Nucleus accumbens (tissue), 56 donors: ENCODE measurements around the gene ARID3A.

Experiments
- DNase-seq, 56 donors: peaks; one replicate each; lab custom pipeline; 2025; lab: John Stamatoyannopoulos, UW

ARID3A gene

DNA sequence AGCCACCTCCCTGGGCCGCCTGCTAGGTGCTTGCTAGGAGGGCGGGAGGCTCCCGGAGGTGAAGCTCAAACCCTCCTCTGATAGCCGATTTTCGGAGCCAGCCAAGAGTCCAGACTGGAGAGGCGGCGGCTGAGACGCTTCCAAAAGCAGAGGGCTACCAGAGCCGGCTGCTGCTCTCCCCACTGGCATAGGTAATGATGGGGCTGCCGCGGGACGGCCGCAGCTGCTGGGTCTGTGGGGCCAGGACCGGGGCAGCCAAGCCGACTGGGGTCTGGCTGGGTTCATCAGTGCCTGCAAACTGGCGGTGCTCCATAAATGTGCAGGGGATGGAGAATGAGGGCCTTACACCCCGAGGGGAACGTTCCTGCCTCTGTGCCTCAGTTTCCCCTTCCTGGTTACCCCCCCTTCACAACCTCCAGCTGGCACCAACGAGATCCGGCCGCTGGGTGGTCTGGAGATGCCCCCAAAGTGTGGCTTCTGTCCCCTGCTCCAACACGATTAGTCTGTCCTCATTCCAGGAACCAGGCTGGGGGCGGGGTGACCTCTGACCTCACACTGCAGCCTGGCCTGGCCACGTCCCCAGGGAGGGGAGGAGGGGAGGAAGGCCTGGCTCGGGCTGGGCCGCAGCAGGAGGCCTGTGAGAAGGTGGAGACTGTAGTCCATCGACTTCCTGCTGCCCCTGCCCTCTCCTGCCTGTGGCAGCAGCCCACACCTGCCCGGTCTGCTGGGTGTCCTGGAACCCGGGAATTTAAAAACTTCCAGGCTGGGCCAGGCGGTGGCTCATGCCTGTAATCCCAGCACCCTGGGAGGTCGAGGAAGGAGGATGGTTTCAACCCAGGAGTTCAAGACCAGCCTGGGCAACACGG is 54.5 kb downstream of the ARID3A start:
- no peak for DNase-seq

DNA sequence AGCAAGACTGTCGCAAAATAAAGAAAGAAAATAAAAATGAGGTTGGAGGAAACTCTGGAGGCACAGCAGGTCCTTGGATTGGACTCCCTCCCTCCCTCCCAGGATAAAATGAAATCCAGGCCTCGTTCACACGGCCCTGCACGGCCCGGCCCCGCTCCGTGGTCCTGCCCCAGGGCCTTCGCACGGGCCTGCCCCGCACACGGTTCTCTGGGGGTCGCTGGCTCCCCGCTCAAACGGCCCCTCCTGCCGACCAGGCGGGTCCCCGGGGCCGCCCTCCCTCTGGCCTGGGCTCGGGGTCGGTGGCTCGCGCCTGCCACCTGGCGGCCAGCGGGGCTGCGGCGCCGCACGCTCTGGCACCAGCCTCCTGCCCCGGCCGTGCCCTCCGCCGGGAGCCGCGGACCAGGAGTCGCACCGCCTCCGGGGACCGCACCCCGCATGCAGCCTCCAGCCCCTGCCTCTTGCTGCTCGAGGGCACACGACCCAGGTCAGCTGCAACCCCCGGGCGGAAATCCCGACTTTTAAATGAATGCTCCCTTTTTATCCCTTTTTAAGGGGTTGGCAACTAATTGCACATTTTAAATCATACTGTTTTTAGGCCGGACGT is 56.8 kb downstream of the ARID3A start:
- DNase-seq = peak in 49 of 56 donors; percentile 10 to 80 (median 52)

DNA sequence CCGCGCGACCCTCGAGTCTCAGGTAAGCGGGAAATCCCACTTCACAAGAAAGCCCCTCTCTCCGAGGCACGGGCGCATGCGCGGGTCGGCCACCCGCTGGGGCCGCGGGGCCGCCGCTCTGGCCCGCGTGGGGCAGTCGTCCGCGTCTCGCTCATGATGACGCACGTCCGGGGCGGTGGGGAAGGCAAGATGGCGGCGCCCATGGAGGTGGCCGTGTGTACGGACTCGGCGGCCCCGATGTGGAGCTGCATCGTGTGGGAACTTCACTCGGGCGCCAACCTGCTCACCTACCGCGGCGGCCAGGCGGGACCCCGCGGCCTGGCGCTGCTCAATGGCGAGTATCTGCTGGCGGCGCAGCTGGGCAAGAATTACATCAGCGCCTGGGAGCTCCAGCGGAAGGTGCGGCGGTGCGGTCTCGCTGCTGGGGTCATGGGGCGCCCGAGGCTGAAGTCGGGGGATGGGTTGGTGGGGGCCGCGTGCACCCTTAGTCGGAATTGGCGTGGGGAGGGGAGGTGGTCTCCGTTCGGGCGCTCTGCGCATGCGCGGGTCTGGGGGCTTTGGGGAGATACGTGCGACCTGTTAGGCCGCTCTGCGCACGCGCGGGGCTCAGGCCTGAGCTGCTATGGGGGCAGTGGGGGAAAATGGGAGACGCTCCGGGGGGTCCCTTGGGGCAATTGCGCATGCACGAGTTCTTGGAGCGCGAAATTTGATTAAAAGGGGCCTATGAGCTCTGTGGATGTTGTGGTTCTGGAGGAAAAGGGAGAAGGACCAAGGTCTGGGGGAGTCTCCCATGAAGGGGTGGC is 58.5 kb downstream of the ARID3A start, which contains the start of gene WDR18:
TSS of gene WDR18 (plus strand) at position 181 of the 803 bp plus-strand sequence. CDS start at position 190, 9 bp downstream.
- DNase-seq = peak in 55 of 56 donors; percentile 45 to 96 (median 89)

DNA sequence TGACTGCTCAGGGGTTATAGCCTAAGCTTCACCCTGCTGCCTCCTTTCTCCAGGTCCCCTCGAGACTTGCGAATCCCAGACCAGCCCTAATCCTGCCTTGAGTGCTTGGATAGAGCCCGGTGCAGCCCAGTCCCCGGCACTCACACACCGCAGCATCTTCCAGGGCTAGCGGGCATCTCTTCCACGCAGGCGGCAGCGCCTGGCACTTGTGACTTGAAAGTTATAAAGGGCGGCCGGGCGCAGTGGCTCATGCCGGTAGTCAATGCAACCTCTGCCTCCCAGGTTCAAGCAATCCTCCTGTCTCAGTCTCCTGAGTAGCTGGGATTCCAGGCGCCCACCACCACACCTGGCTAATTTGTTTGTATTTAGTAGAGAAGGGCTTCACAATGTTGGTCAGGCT is 60.2 kb downstream of the ARID3A start:
- DNase-seq = no peak

DNA sequence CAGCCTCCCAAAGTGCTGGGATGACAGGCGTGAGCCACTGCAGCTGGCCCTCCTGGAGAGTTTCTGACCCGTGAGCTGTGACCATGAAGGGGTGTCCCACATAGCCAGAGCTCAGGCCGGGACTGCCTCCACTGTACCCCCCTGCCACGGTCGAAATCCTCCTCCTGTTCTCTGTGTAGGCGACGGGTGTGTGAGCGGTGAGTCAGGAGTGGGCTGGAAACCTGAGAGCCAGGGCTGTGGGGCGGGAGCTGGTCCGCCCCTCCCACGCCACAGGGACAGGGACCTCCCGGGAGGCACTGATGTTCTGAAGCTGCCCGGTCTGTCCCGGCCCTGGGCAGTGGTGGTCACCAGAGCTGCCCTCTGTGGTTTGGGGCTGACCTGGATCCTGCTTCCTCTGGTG is 62.2 kb downstream of the ARID3A start:
- DNase-seq = no peak

DNA sequence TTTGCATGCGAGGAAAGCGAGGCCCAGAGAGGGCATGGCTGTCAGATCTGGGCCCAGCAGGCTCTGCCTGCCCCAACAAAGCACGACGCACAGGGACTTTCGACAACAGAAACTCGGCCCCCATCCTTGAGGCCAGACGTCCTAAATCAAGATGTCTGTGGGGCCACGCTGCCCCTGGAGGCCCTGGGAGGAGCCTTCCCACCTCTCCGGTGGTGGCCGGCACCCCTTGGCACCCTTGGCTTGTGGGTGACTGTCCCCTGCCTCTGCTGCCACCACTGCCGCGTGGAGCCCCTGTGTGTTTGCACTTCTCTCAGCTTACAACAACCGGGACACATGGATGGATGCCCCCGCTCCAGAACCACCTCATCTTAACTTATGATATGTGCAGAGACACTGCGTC is 62.7 kb downstream of the ARID3A start:
- DNase-seq = no peak

DNA sequence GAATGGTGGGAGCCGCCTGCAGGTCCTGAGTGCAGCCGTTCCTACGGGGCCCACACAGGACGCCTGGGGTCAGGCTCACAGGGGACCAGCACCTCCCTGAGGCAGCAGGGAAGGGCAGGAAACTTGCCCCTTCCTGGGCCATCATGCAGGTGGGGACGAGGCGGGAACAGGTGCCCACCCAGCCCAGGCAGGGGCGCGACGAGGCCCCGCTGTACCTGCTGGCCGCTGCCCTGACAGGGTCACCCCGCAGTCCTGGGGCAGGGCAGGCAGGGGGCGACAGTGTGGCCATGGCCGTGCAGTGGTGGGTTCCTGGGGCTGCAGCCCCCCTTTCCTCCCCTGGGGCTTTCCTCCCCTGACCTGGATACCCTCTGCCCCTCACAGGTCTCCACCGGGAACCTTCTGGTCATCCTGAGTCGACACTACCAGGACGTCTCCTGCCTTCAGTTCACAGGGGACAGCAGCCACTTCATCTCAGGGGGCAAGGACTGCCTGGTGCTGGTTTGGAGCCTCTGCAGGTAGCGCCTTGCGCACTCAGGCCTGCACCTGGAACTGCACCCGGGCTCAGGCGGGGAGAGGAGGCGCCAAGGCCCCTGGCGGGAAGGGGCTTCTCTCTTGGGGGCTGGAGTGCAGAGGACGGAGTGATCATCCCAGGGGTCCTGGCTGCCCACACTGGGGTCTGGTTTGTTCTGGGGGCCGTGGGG is 63.7 kb downstream of the ARID3A start:
- DNase-seq = no peak

DNA sequence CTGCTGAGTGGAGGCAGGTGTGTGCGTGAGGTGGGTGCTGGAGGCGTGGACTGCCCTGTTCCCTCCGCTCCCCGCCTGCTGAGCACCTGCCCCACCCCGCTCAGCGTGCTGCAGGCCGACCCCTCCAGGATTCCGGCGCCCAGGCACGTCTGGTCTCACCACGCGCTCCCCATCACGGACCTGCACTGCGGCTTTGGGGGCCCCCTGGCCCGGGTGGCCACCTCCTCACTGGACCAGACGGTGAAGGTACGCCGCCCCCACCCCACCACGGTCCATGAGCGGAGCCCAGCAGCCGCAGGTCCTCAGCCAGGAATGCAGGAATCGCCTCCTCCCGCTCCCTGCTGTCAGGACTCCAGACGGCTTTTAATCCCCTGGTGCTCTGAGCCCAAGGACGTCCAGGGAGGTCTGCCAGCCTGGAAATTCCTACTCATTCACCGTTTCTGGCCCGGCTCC is 64.3 kb downstream of the ARID3A start:
- no peak for DNase-seq

DNA sequence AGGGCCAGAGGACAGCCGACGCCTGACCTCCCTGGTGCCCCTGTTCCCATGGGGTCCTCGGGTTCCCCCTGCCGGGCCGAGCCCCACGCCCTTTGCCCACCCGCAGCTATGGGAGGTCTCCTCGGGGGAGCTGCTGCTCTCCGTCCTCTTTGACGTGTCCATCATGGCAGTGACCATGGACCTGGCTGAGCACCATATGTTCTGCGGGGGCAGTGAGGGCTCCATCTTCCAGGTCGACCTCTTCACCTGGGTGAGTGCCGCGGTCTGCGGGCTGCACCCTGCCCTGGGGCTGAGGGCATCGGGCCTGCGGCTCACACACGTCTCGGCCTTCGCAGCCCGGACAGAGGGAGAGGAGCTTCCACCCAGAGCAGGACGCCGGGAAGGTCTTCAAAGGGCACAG is 64.9 kb downstream of the ARID3A start:
- DNase-seq = no peak

DNA sequence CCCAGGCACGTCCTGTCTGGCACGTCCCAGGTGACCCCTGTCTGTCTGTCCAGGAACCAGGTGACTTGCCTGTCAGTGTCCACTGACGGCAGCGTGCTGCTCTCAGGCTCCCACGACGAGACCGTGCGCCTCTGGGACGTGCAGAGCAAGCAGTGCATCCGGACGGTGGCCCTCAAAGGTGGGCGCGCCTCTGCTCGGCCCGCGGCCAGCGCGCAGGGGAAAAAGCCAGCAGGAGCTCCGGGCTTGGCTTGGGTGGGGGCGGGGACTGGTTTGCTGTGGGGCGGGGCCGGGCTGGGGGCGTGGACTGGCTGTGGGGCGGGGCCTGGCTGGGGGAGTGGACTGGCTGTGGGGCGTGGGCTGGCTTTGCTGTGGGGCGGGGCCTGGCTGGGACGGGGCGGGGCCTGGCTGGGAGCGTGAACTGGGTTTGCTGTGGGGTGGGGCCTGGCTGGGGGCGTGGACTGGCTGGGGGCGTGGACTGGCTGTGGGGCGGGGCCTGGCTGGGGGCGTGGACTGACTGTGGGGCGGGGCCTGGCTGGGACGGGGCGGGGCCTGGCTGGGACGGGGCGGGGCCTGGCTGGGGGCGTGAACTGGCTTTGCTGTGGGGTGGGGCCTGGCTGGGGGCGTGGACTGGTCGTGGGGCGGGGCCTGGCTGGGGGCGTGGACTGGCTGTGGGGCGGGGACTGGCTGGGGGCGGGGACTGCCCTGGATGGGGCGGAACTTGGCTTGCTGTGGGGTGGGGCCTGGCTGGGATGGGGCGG is 65.5 kb downstream of the ARID3A start:
- peak in 4 of 56 donors; percentile 21 to 65 (median 45) for DNase-seq

DNA sequence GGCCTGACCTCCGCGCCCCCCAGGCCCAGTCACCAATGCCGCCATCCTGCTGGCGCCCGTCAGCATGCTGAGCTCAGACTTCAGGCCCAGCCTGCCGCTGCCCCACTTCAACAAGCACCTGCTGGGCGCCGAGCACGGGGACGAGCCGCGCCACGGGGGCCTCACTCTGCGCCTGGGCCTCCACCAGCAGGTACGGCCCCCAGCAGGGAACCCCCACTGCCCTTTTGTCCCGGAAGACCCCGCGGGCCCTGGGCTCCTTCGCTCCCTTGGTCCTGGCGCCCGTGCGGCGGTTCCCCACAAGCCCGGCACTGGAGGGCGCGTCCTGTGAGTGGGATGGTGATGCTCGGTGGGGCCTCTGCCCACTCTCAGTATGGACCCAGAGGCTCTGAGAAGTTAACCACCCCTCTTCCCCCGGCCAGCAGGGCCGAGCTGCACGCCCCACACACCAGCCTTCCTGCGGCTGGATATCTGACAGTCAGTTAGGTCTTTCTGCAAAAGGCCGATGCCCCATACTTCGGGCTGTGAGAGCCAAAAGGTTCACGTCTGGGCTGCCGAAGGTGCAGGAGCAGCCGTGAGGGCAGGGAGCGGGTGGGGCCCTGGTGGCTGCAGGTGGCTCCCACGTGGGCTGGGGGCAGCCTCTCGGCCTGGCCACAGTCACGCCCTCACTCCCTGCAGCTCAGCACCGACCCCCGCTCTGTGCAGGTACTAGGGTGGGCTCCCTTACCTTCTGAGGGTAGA is 66.3 kb downstream of the ARID3A start:
- DNase-seq = no peak

DNA sequence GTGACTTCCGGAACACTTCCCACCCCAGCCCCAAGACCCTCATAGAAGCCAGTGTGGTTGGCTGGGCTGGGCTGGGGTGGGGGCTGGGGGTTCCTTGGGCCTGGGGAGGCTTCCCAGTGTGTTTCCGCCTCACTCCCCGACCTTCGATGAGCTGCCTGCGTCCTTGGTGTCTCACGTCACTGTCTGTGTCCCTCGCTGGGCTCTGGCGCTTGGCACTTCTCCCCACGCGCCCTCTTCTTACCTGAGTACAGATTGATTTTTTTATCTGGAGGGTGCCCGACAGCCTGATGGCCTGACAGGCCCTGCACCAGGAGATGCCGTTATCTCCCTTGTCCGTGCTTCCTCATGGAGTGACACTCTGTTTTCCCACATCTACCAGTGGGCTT is 66.8 kb downstream of the ARID3A start:
- DNase-seq = no peak

DNA sequence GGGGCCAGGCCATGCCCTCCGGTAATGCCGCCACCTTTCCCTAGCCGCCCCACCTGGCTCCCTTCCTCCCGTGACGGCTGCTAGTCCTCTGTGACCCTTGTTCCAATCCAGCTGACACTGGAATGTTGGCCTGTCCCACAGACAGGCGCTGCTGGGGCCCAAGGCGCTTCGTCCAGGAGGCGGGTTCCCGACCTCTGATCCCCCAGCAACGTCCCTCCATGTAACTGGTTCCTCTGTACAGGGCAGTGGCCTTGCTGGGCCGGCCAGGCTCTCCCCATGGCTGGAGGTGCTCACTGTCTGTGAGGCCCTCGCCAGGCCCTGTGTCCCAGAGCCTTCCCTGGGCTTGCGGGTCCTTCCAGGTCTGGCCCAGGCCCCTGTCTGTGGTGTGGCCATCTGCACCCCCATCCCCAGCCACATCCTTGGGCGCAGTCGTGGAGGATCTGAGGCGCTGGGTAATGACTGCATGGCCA is 67.6 kb downstream of the ARID3A start:
- DNase-seq = no peak

DNA sequence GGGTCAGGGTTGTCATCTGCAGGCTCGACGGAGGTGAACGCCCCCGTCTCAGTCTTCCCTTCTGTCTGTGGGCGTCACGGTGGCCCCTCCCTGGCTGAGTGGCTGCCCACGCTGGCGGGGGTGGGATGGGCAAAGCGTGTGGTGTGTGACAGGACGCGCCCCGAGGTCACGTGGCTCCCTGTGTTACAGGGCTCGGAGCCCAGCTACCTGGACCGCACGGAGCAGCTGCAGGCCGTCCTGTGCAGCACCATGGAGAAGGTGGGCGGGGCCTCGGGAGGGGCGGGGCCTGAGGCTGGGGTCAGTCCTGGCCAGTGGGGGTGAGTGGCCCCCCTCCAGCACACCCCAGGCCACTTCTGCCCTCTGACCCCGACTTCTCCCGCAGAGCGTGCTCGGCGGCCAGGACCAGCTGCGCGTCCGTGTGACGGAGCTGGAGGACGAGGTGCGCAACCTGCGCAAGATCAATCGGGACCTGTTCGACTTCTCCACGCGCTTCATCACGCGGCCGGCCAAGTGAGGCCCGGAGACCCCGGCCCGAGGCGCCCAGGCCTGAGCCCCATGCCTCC is 68.1 kb downstream of the ARID3A start:
- DNase-seq = no peak

DNA sequence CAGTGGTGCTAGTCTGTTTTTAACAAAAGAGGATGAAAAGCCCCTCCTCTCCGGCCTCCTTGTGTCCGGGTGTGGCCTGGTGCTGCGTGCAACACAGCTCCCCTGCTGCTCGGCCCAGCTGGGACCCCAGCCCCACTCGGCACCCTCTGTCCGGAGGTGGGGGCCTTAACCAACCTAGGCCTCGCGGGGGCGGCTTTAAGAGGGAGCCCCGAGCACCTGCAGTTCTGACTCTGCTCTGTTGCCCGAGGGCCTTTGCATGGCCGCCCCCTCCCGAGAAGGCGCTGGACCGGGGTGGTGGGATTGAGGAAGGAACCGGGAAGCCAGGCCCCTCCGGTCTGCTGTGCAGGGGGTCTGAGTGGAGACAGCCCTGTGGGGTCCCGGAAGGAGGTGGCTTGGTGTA is 68.7 kb downstream of the ARID3A start:
- no peak for DNase-seq

DNA sequence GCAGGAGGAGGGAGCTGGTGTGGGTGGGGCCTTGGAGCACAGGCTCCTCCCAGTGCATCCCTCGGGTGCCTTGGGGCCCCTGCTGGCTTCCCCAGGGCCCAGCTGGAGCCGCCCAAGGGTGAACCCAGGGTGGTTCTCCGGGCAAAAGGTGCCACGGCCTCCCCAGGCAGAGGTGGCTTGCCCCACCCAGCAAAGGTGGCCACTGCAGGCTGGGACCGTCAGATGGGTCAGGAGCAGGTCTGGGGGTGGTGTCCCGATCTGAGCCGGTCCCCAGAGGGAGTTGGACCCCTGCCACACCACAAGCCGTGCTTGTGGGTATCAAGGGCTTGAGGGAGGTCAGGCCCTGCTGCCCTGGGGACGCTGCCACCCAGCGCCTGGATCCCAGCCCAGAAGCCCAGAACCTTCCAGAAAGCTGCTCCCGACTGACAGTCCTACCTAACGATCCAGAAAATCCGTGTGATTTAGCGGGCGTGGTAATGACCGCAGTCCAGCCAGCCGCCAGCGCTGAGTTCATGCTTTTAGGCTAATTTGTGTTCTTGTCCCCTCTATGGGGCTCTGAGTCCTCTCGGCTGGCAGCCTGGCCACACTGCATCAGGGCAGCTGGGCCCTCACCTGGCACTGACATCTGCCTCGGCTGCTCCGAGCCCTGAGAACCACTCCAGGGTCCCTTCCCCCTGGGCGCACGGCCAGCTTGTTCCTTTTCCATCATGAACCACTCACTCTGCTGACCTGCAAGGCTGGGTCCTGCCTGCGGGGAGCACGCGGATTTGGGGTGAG is 69.4 kb downstream of the ARID3A start:
- peak in 4 of 56 donors; percentile 8 to 39 (median 33) for DNase-seq

DNA sequence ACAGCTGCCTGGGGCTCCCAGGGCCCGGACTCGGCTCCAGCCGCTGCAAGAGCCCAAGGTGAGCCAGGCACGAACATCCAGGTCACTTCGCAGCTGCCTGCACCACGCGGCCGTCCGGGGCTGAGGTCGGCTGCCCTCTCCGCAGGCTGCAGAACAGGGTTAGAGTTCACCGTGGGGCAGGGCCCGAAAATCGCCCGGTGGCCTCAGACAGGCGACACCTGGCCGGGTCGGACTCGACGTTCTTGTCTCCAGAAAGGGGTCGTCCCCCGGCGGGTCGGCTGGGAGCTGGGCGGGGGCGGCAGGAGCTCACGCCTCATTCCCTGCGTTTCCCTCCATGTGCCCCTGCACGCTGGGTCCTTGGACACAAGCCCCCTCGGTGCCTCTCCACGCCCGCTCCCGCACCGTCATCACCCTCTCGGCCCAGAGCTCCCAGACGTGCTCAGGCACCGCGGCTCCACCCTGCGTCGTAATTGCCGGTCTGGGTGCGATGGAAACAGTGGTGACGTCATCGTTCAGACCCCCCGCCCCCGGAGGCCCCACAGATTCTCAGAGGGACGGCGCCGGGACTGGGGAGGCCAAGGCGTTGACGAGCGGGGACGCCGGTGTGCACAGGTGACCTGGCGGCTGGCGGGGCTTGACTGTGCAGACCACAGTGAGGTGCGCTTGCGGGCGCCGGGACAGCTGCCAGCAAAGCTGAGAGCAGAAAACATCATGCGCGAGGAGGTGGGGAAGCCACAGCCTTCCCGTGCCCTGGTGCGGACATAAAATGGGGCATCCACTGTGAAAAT is 70.4 kb downstream of the ARID3A start:
- DNase-seq = no peak
